Spleen (tissue), 11 donors: ENCODE measurements around the gene PPARGC1A. TPM values are rescaled to one million over a fixed set of nuclear protein-coding genes. Genes with fewer than 3 reads are reported as not detected.

Source experiments
- DNase-seq: peaks from one replicate; pipeline ENCODE4 v3.0.0-alpha.2; 2020
- H3K27ac ChIP-seq, 8 donors: fragments of 200-600 bp; sonication (generic) in 7 of 8; 1 replicate in 4 of 8; 2 replicates in 4 of 8; pipeline versions ENCODE4 v1.5.0 to v1.8.0; 2016 to 2021; ENCODE audit warnings: inconsistent platforms in 4 of 8, mild to moderate bottlenecking in 4 of 8, moderate library complexity in 1 of 8
- H3K27me3 ChIP-seq, 7 donors: fragments of 200-600 bp; sonication (generic) in 6 of 7; replicated peaks in 1 of 7; 1 replicate in 4 of 7; 2 replicates in 3 of 7; pipeline versions ENCODE4 v1.5.0 to v1.8.0; 2016 to 2021; ENCODE audit warnings: inconsistent platforms in 3 of 7, mild to moderate bottlenecking in 1 of 7
- H3K36me3 ChIP-seq, 6 donors: fragments of 200-600 bp; sonication (generic) in 5 of 6; 1 replicate in 4 of 6; 2 replicates in 2 of 6; pipeline versions ENCODE4 v1.5.0 to v1.8.0; 2016 to 2021; ENCODE audit warnings: inconsistent platforms in 2 of 6
- H3K4me1 ChIP-seq, 6 donors: fragments of 200-600 bp; sonication (generic) in 5 of 6; 1 replicate in 3 of 6; 2 replicates in 3 of 6; pipeline versions ENCODE4 v1.5.0 to v1.8.0; 2016 to 2021; ENCODE audit warnings: inconsistent platforms in 3 of 6
- H3K4me3 ChIP-seq, 8 donors: fragments of 200-600 bp; sonication (generic) in 7 of 8; 1 replicate in 4 of 8; 2 replicates in 4 of 8; pipeline versions ENCODE4 v1.5.0 to v1.8.0; 2016 to 2021; ENCODE audit warnings: inconsistent platforms in 4 of 8, mild to moderate bottlenecking in 4 of 8, moderate library complexity in 2 of 8
- H3K9me3 ChIP-seq, 8 donors: fragments of 200-600 bp; sonication (generic) in 7 of 8; 1 replicate in 4 of 8; 2 replicates in 4 of 8; pipeline versions ENCODE4 v1.5.0 to v1.8.0; 2016 to 2021; ENCODE audit warnings: inconsistent platforms in 4 of 8
- POLR2A ChIP-seq, 3 donors: fragments of 450-650 bp; IDR thresholded peaks; one replicate each; pipeline ENCODE4 v1.5.1; 2017; ENCODE audit warnings: antibody characterized with exemption in 3 of 3, mild to moderate bottlenecking in 1 of 3
- POLR2AphosphoS5 ChIP-seq, 3 donors: sonication (generic); formaldehyde crosslinking; IDR thresholded peaks; one replicate each; pipeline ENCODE4 v1.5.1; 2017; ENCODE audit warnings: antibody characterized with exemption in 3 of 3
- WGBS, 5 donors: extraction: QIAGEN DNeasy Blood & Tissue Kit in 3 of 5; methylation state at CpG; one replicate each; pipeline versions ENCODE4 v1.1.5 to v1.1.7; 2013 to 2018; 5-methylcytosine and 5-hydroxymethylcytosine counted together
- intact Hi-C: fragments of 100-400 bp; cut with DNase I; formaldehyde crosslinking; loops from one replicate; pipeline ENCODE4 v1.15.0; 2023; ENCODE audit warnings: low total_unique reads
- polyA plus RNA-seq, 3 donors: library from polyadenylated mRNA; stranded (reverse); fragments of 200-250 nt; gene quantifications; one replicate each; pipeline ENCODE4 v1.2.1, GENCODE V29; 2013
- total RNA-seq, 7 donors: library from RNA; depleted of rRNA in 3 of 7; stranded (reverse); fragments of >200 nt in 3 of 7; fragmentation: NEBNext Ultra II Directional in 4 of 7; extraction: Animal tissue kit (Norgen Biotek cat#: 25700) in 4 of 7; gene quantifications; one replicate each; pipeline versions ENCODE4 v1.1.0 to v1.2.1, GENCODE V29; 2016 to 2021
- TF ChIP-seq, protein P1 (sequence below), 11 experiments: fragments of 200-600 bp in 7 of 11; fragments of 450-650 bp in 4 of 11; sonication (generic) in 4 of 11; IDR thresholded peaks in 8 of 11; conservative IDR thresholded peaks in 3 of 11; 1 replicate in 7 of 11; 2 replicates in 4 of 11; pipeline versions ENCODE4 v1.4.0 to v1.8.0; 2016 to 2021; ENCODE audit warnings: antibody characterized with exemption in 11 of 11, inconsistent platforms in 4 of 11, mild to moderate bottlenecking in 1 of 11
- donor health status: healthy with polysubstance abuse.
- donor health status: DM: no; HTN: no; CAD: no; lungs with moderate emphysema.
- donor health status: DM: no; HTN: no; CAD: no.
- donor health status: Bipolar disorder and iron deficiency.
- donor health status: healthy.
- donor health status: DM: no; HTN: no; CAD: no.
- donor health status: DM: yes; HTN: yes; CAD: no.

The PPARGC1A gene
- total and polyA plus RNA-seq, 10 donors = 0.32 to 7.3 (median 2.6) TPM

DNA sequence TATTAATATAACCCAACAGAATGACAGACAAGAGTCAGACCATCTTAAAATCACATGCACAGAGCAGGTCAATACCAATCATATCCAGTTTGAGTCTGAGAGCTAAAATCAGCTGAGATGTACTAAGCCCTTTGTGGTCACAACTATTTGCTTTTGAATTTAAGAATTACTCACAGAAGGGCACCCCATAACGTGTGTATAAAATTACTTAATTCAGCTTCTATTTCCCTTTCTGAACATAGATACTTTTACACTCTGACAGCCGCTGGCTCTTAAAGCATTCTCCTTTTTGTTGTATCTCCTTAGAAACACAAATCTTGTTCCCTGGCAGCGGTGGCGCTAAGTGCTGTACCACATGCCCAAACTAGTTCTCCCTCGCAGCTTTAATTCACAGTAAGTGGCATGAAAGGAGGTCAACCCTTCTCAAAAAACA is 14.8 kb upstream of the PPARGC1A start:
- TF ChIP-seq, protein P1, sequence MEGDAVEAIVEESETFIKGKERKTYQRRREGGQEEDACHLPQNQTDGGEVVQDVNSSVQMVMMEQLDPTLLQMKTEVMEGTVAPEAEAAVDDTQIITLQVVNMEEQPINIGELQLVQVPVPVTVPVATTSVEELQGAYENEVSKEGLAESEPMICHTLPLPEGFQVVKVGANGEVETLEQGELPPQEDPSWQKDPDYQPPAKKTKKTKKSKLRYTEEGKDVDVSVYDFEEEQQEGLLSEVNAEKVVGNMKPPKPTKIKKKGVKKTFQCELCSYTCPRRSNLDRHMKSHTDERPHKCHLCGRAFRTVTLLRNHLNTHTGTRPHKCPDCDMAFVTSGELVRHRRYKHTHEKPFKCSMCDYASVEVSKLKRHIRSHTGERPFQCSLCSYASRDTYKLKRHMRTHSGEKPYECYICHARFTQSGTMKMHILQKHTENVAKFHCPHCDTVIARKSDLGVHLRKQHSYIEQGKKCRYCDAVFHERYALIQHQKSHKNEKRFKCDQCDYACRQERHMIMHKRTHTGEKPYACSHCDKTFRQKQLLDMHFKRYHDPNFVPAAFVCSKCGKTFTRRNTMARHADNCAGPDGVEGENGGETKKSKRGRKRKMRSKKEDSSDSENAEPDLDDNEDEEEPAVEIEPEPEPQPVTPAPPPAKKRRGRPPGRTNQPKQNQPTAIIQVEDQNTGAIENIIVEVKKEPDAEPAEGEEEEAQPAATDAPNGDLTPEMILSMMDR (IDR thresholded peaks at IDR 0.05 in 8 of 11, conservative IDR thresholded peaks at IDR 0.05 in 3 of 11) = no peak
- TF ChIP-seq POLR2A (IDR thresholded peaks at IDR 0.05) (no peak), POLR2AphosphoS5 (IDR thresholded peaks at IDR 0.05) (no peak)
- H3K4me3 ChIP-seq = no peak overlapping the region
- no peaks in the 10 kb centered on the region for H3K27me3 ChIP-seq
- H3K9me3 ChIP-seq = no peaks in the 10 kb centered on the region
- no peaks in the 10 kb centered on the region for H3K4me1 ChIP-seq
- no peaks in the 10 kb centered on the region for H3K36me3 ChIP-seq
- 78 to 87% (median 80%) methylated on average over 5 of the region's 5 CpGs for WGBS, 5 donors
- no peak overlapping the region for H3K27ac ChIP-seq
- no peak for DNase-seq
- intact Hi-C loops = no loop called here

DNA sequence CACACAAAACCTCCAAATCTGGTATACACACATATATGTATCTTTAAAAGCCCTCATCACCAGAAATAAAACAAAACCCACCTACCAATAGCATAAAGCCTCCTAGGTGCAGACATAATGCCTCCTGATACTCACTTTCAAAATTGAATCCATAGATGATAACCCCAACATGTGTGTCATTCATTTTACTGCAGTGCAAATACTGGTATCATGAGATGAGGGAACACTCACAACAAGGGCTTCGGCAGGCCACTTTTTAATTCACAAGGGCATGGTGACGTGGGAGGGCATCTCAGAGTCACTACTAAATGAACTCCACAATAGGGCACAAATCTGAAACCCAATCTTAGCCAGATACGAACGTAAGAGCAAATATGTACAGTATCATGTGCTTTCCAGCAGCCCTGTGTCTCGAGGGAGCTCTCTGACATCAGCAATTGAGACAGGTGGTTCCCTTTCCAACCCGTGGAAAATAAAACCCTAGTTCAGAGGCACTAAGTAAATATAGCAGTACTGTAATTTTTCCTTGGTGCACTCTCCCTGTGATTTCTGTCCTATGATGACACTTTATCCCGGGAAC is 14.1 kb upstream of the PPARGC1A start:
- no peak for TF ChIP-seq POLR2A (IDR thresholded peaks at IDR 0.05)
- TF ChIP-seq POLR2AphosphoS5 (IDR thresholded peaks at IDR 0.05) = no peak
- TF ChIP-seq, protein P1 (IDR thresholded peaks at IDR 0.05 in 8 of 11, conservative IDR thresholded peaks at IDR 0.05 in 3 of 11) = no peak
- Histone ChIP-seq H3K9me3 (no peaks in the 10 kb centered on the region), H3K4me3 (no peak overlapping the region), H3K27ac (no peak overlapping the region), H3K27me3 (no peaks in the 10 kb centered on the region), H3K36me3 (no peaks in the 10 kb centered on the region), H3K4me1 (no peaks in the 10 kb centered on the region)
- intact Hi-C loops = no loop called here
- WGBS, 5 donors = 62 to 76% (median 63%) methylated on average over 7 of the region's 7 CpGs
- no peak for DNase-seq

DNA sequence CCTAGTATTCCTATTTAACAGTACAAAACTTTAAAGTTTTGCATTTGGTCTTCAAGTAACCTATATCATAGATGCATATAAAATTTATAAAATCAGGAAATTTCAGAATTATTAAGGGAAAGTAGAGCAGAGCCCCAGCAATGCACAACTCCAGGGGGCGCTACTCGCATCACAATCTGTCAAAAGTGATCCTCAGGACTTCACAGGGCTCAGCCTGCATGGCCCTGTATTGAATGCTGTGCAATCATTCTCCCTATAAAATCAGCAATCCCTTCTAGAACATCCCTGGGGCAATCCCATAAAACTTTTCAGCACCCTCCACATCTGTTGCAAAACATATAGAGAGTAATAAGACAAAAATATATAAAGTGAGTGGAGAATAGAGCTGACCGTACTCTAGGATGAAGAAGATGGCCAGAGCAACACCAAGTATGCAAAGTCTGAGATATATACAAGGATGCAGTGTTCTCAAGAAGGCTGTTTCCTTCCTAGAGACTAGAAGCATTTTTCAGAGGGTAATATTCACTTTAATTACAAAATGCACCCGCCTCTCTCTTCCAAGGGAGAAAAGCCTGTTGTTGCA is 12.5 kb upstream of the PPARGC1A start:
- TF ChIP-seq, protein P1 (IDR thresholded peaks at IDR 0.05 in 8 of 11, conservative IDR thresholded peaks at IDR 0.05 in 3 of 11) = no peak
- TF ChIP-seq POLR2A (IDR thresholded peaks at IDR 0.05) (no peak), POLR2AphosphoS5 (IDR thresholded peaks at IDR 0.05) (no peak)
- Histone ChIP-seq H3K9me3 (no peaks in the 10 kb centered on the region), H3K36me3 (no peaks in the 10 kb centered on the region), H3K27ac (no peak overlapping the region), H3K4me1 (no peaks in the 10 kb centered on the region), H3K27me3 (no peaks in the 10 kb centered on the region), H3K4me3 (no peak overlapping the region)
- no peak for DNase-seq
- intact Hi-C loops = no loop called here
- WGBS, 5 donors = 79 to 90% (median 81%) methylated on average over 4 of the region's 4 CpGs

DNA sequence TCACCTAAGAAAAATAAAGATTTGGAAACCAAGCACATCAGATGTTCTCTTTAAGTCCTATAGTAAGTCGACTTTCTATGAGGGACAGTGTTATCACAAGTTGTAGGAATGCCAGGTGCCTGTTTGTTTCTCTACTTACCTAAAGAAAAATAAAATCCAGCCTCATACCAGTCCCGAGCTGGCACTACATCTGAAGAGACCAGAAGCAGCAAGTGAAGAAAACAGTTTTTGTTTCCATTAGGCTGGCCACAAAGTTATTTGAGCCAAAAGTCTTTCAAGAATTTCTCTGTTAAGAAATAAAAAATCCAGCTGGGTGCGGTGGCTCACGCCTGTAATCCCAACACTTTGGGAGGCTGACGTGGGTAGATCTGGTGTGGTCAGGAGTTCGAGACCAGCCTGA is 10.8 kb upstream of the PPARGC1A start:
- no peak overlapping the region for H3K4me3 ChIP-seq
- 83 to 90% (median 85%) methylated on average over 6 of the region's 6 CpGs for WGBS, 5 donors
- H3K27ac ChIP-seq = no peak overlapping the region
- H3K36me3 ChIP-seq = no peaks in the 10 kb centered on the region
- no peaks in the 10 kb centered on the region for H3K27me3 ChIP-seq
- intact Hi-C loops = no loop called here
- TF ChIP-seq, protein P1 (IDR thresholded peaks at IDR 0.05 in 8 of 11, conservative IDR thresholded peaks at IDR 0.05 in 3 of 11) = no peak
- no peak for TF ChIP-seq POLR2A (IDR thresholded peaks at IDR 0.05)
- H3K9me3 ChIP-seq = no peaks in the 10 kb centered on the region
- H3K4me1 ChIP-seq = no peaks in the 10 kb centered on the region
- DNase-seq = no peak
